ENCODE data around the gene GFER. TPM values are rescaled to one million over a fixed set of nuclear protein-coding genes. Genes with fewer than 3 reads are reported as not detected.
"Not testable (repeated sequence)": the region's sequence is repeated elsewhere in the genome, so short reads cannot be mapped to it uniquely, and the experiment has no call there.

The GFER gene
- total RNA-seq, 1 experiment from 2014 or later = 26.2 TPM

DNA sequence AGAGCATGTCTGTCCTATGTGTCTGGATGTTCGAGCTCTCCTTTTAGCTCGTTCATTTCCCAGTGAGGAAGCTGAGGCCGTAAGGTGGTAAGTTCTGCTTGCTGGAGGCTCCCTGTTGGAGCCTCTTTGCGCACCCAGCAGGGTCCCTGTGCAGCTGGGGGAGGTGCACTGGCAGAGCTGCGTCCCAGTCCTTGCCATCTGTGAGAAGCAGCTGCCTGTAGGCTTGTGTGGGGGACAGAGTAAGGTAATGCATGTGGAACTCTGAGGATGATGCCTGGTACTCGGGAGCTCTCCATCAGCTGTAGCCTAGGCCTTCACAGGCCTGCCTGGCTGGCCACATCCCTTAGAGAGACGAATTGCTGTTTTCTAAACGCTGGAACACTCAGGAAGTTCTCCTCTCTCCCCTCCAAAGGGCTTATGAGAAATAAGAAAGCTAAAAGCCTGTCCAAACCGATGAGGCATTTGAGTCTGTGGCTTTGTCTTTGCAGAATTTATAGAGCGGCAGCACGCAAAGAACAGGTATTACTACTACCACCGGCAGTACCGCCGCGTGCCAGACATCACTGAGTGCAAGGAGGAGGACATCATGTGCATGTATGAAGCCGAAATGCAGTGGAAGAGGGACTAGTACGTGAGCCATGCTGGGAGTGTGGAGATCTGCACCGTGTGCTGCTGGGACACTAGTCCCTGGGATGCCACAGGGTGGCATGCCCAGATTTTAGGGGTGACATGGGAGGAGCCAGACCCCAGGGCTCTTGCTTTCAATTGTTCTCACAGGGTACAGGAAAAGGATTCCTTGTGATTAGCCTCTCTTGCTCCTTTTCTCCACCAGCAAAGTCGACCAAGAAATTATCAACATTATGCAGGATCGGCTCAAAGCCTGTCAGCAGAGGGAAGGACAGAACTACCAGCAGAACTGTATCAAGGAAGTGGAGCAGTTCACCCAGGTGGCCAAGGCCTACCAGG is 23.0 kb upstream of the GFER start:
- TF ChIP-seq, protein P1, sequence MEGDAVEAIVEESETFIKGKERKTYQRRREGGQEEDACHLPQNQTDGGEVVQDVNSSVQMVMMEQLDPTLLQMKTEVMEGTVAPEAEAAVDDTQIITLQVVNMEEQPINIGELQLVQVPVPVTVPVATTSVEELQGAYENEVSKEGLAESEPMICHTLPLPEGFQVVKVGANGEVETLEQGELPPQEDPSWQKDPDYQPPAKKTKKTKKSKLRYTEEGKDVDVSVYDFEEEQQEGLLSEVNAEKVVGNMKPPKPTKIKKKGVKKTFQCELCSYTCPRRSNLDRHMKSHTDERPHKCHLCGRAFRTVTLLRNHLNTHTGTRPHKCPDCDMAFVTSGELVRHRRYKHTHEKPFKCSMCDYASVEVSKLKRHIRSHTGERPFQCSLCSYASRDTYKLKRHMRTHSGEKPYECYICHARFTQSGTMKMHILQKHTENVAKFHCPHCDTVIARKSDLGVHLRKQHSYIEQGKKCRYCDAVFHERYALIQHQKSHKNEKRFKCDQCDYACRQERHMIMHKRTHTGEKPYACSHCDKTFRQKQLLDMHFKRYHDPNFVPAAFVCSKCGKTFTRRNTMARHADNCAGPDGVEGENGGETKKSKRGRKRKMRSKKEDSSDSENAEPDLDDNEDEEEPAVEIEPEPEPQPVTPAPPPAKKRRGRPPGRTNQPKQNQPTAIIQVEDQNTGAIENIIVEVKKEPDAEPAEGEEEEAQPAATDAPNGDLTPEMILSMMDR (conservative IDR thresholded peaks at IDR 0.05; ENCODE audit: low read depth, low read length) = no peak
- TF ChIP-seq EZH2 (IDR thresholded peaks at IDR 0.05; ENCODE audit: borderline replicate concordance, low read depth, low read length, poor library complexity, severe bottlenecking) = no peak
- Histone ChIP-seq H3K27me3 (replicated peaks; ENCODE audit: insufficient read depth, low read depth, low read length, poor library complexity) (no peaks in the 10 kb centered on the region), H3K27ac (ENCODE audit: low read depth, low read length, poor library complexity, severe bottlenecking) (peak overlapping the region; percentile 86), H3K36me3 (ENCODE audit: insufficient read depth, low read length, poor library complexity, severe bottlenecking) (peaks cover 27% of the 10 kb centered on the region), H3K4me1 (ENCODE audit: insufficient read depth, low read length, poor library complexity, severe bottlenecking) (peaks cover 23% of the 10 kb centered on the region), H3K4me3 (ENCODE audit: low read depth, low read length, poor library complexity, severe bottlenecking) (peak overlapping the region; percentile 88), H3K9me3 (ENCODE audit: low read depth, low read length, poor library complexity, severe bottlenecking) (no peaks in the 10 kb centered on the region)
- BruUV-seq (replicated peaks) = TSS peak; percentile 32
- DNase-seq (ENCODE audit: low spot score) = peak; percentile 83
- POLR2A ChIA-PET (ENCODE audit: low non-redundant PET) = interaction anchor here (0.6 kb wide), 1 partner anchor 1619 kb away, joined by 3 read pairs; no protein-coding TSS in a partner anchor
- CTCF ChIA-PET = interaction anchor here (1.2 kb wide), 1 partner anchor 180 kb away, joined by 6 read pairs; no protein-coding TSS in a partner anchor
- intact Hi-C loops (cut with micrococcal nuclease; ENCODE audit: unreplicated experiment) = no loop called here

- ChIA-PET CTCF (interaction anchor here (1.0 kb wide), 1 partner anchor 179 kb away, joined by 3 read pairs; no protein-coding TSS in a partner anchor), POLR2A (ENCODE audit: low non-redundant PET) (no interaction called here)
- no peaks in the 10 kb centered on the region for H3K9me3 ChIP-seq (ENCODE audit: low read depth, low read length, poor library complexity, severe bottlenecking)
- peaks cover 24% of the 10 kb centered on the region for H3K4me1 ChIP-seq (ENCODE audit: insufficient read depth, low read length, poor library complexity, severe bottlenecking)
- H3K27me3 ChIP-seq (replicated peaks; ENCODE audit: insufficient read depth, low read depth, low read length, poor library complexity) = no peaks in the 10 kb centered on the region
- BruUV-seq (replicated peaks) = no TSS peak
- peak overlapping the region; percentile 20 for H3K27ac ChIP-seq (ENCODE audit: low read depth, low read length, poor library complexity, severe bottlenecking)
- peaks cover 27% of the 10 kb centered on the region for H3K36me3 ChIP-seq (ENCODE audit: insufficient read depth, low read length, poor library complexity, severe bottlenecking)
- TF ChIP-seq, protein P1 (conservative IDR thresholded peaks at IDR 0.05; ENCODE audit: low read depth, low read length) = no peak
- no peak for TF ChIP-seq EZH2 (IDR thresholded peaks at IDR 0.05; ENCODE audit: borderline replicate concordance, low read depth, low read length, poor library complexity, severe bottlenecking)
- no peak overlapping the region for H3K4me3 ChIP-seq (ENCODE audit: low read depth, low read length, poor library complexity, severe bottlenecking)
- peak; percentile 52 for DNase-seq (ENCODE audit: low spot score)
- intact Hi-C loops (cut with micrococcal nuclease; ENCODE audit: unreplicated experiment) = no loop called here
Observed at GRCh38 chr16:1961651-1962067, 22.3 kb upstream of the GFER start.

DNA sequence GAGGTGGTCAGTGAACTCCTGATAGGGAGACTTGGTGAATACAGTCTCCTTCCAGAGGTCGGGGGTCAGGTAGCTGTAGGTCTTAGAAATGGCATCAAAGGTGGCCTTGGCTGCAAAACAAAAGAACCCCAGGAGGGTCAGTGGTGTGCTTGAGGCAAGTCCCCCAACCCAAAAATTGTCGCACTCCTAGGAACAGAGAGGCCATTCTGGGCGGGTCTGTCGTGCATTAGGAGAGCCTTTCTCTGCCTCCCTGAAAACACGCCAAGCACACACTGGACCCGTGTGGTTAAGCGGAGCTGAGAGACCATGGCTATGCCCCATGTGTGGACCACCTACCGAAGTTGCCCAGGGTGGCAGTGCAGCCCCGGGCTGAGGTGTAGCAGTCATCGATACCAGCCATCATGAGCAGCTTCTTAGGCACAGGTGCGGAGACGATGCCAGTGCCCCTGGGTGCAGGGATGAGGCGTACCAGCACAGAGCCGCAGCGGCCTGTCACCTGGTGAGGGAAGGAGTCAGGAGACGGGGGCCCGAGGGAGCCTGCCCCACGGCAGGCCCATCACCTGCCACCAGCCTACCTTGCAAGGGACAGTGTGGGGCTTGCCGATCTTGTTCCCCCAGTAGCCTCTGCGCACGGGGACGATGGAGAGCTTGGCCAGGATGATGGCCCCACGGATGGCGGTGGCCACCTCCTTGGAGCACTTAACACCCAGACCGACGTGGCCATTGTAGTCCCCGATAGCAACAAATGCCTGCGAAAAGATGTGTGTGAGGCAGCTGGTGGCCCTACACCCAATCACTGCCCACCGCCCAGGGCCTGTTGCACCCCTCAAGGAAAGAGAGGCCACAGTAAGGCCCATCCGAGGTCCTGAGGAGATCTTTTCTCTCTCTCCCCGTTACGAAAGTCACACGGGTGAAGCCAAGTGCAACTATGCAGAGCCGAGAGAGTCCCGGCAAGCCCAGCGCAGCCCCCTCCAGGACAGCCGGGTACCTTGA is 21.5 kb upstream of the GFER start:
- H3K27me3 ChIP-seq (replicated peaks; ENCODE audit: insufficient read depth, low read depth, low read length, poor library complexity); POLR2A ChIA-PET (ENCODE audit: low non-redundant PET); DNase-seq (ENCODE audit: low spot score); H3K9me3 ChIP-seq (ENCODE audit: low read depth, low read length, poor library complexity, severe bottlenecking); intact Hi-C loops (cut with micrococcal nuclease; ENCODE audit: unreplicated experiment): not testable (repeated sequence)
- BruUV-seq (replicated peaks) = TSS peak; percentile 81
- Histone ChIP-seq H3K4me1 (ENCODE audit: insufficient read depth, low read length, poor library complexity, severe bottlenecking) (peaks cover 24% of the 10 kb centered on the region), H3K36me3 (ENCODE audit: insufficient read depth, low read length, poor library complexity, severe bottlenecking) (peaks cover 27% of the 10 kb centered on the region), H3K4me3 (ENCODE audit: low read depth, low read length, poor library complexity, severe bottlenecking) (peak overlapping the region; percentile 88), H3K27ac (ENCODE audit: low read depth, low read length, poor library complexity, severe bottlenecking) (peak overlapping the region; percentile 95)
- CTCF ChIA-PET = interaction anchor here (1.0 kb wide), 1 partner anchor 178 kb away, joined by 3 read pairs; no protein-coding TSS in a partner anchor
